Fibroblast of mammary gland (primary cell): ENCODE results near the gene AREG.

Experiments used
- DNase-seq: peaks from one replicate; pipeline ENCODE4 v3.0.0-alpha.2; 2010; ENCODE audit warnings: low read depth
- H3K4me3 ChIP-seq: 2 replicates; pipeline ENCODE4 v1.5.1; 2011; ENCODE audit warnings: low read depth, mild to moderate bottlenecking, low read length, moderate library complexity; ENCODE audit not compliant: control insufficient read depth
- TF ChIP-seq, protein P1 (sequence below): conservative IDR thresholded peaks from 2 replicates; pipeline ENCODE4 v1.5.1; 2011; ENCODE audit warnings: low read depth, low read length, inconsistent platforms; ENCODE audit not compliant: control insufficient read depth, insufficient read depth

The AREG gene

DNA sequence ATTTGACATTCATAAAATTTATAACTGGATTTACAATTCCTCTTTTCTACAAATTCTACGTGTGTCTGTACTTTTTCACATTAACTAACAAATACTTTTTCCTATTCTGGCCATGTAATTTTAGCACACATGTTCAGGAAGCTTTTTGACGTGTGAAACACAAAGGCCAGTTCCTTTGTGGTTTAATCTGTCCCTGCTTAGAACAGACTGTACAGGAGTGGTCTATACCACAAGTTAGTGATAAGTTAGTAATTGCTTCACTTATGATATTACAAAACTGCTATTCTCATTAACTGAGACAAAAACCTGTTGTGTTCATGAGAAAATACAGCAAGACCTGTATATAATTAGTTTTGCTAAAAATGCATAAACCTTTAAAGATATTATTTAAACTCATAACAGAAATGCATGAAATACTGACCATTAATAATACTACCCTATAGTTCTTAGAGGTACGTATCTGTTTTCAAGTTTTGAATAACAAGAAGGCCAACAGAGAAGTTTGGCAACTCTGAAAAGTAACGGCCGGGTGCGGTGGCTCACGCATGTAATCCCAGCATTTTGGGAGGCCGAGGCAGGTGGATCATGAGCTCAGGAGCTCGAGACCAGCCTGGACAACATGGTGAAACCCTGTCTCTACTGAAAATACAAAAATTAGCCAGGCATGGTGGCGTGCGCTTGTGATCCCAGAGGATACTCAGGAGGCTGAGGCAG, 13.7 kb upstream of the AREG start:
- TF ChIP-seq, protein P1, sequence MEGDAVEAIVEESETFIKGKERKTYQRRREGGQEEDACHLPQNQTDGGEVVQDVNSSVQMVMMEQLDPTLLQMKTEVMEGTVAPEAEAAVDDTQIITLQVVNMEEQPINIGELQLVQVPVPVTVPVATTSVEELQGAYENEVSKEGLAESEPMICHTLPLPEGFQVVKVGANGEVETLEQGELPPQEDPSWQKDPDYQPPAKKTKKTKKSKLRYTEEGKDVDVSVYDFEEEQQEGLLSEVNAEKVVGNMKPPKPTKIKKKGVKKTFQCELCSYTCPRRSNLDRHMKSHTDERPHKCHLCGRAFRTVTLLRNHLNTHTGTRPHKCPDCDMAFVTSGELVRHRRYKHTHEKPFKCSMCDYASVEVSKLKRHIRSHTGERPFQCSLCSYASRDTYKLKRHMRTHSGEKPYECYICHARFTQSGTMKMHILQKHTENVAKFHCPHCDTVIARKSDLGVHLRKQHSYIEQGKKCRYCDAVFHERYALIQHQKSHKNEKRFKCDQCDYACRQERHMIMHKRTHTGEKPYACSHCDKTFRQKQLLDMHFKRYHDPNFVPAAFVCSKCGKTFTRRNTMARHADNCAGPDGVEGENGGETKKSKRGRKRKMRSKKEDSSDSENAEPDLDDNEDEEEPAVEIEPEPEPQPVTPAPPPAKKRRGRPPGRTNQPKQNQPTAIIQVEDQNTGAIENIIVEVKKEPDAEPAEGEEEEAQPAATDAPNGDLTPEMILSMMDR: no peak
- peak; percentile 93 for DNase-seq
- H3K4me3 ChIP-seq: no peak overlapping the region

- TF ChIP-seq, protein P1: no peak
- no peak overlapping the region for H3K4me3 ChIP-seq
- peak; percentile 40 for DNase-seq
Observed at GRCh38 chr4:74433043-74433442, 11.9 kb upstream of the AREG start.

- peak; percentile 37 for DNase-seq
- TF ChIP-seq, protein P1: no peak
- no peak overlapping the region for H3K4me3 ChIP-seq
Observed at GRCh38 chr4:74433541-74434172, 11.3 kb upstream of the AREG start.

DNA sequence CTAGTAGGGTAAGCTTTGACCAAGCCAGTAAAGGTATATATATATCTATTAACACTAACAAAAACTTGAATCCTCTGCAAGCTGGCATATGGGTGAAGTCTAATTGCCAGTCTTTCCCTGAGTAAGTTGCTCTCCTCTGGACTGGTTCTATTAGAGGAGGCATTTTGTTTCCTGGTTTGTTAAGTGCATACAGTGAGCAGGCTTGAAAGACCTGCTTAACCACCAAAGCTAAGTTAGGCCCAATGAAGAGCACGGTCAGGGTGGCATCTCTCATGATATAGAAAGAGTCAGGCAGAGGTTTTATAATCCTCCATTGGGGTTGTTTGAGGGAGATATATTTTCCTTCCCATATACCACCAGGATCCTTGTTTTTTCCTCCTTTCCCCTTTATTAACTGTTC, 9.6 kb upstream of the AREG start:
- TF ChIP-seq, protein P1: no peak
- DNase-seq: no peak
- no peak overlapping the region for H3K4me3 ChIP-seq

DNA sequence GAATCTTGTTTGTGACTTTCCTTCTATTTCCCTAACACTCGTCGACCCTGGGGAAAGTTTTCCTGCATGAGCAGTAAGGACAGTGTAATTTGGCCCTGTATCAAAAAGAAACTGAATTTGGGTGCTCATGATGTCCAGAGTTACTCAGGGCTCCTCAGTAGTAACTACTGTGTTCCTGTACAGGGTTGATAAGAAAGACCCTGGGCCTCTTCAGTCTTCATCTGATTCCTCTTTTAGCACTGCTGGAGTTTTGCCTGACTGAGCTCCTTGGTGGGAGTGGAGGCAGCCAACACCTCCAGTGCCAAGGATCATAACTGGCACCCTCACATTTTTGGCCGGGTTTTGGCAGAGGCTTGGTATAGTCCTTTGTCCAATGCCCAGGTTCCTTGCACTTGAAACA, 7.1 kb upstream of the AREG start:
- no peak overlapping the region for H3K4me3 ChIP-seq
- DNase-seq: no peak
- TF ChIP-seq, protein P1: no peak

- H3K4me3 ChIP-seq: no peak overlapping the region
- TF ChIP-seq, protein P1: no peak
- no peak for DNase-seq
Observed at GRCh38 chr4:74438661-74439060, 6.3 kb upstream of the AREG start.
